SJCRH30 (cell line): Measurements from ENCODE around the gene CDK14. TPM values are rescaled to one million over a fixed set of nuclear protein-coding genes. Genes with fewer than 3 reads are reported as not detected.

ENCODE experiments used
- DNase-seq, 2 experiments: peaks; one replicate each; pipeline ENCODE4 v3.0.0-alpha.2; 2015 to 2020
- H3K27ac ChIP-seq: fragments of 250-450 bp; sonication (Bioruptor Pico); 2 replicates; pipeline ENCODE4 v1.5.1; 2020; ENCODE audit warnings: mild to moderate bottlenecking, moderate library complexity
- H3K27me3 ChIP-seq: fragments of 250-450 bp; sonication (Bioruptor Pico); 2 replicates; pipeline ENCODE4 v1.5.1; 2020; ENCODE audit warnings: mild to moderate bottlenecking, moderate library complexity
- H3K36me3 ChIP-seq: fragments of 250-450 bp; sonication (Bioruptor Pico); 2 replicates; pipeline ENCODE4 v1.5.1; 2020; ENCODE audit warnings: mild to moderate bottlenecking, moderate library complexity
- H3K4me1 ChIP-seq: fragments of 250-450 bp; sonication (Bioruptor Pico); 2 replicates; pipeline ENCODE4 v1.5.1; 2020; ENCODE audit warnings: mild to moderate bottlenecking, moderate library complexity
- H3K4me3 ChIP-seq: fragments of 250-450 bp; sonication (Bioruptor Pico); 2 replicates; pipeline ENCODE4 v1.5.1; 2020; ENCODE audit warnings: mild to moderate bottlenecking, moderate library complexity
- H3K9me3 ChIP-seq: fragments of 250-450 bp; sonication (Bioruptor Pico); replicated peaks from 2 replicates; pipeline ENCODE4 v1.5.1; 2020; ENCODE audit warnings: mild to moderate bottlenecking, moderate library complexity
- total RNA-seq: library from RNA; depleted of rRNA; stranded (reverse); fragments of >200 nt; shearing (Covaris generic); gene quantifications from 2 replicates; pipeline ENCODE4 v1.2.3, GENCODE V29; 2014

CDK14 gene
- total RNA-seq, 1 experiment from 2014 or later, result 78.2 TPM

GRCh38 chr7:91005841-91006240 is 409.7 kb downstream of the CDK14 start:
- H3K27ac ChIP-seq, result no peak overlapping the region

GRCh38 chr7:91007371-91007770 is 411.2 kb downstream of the CDK14 start:
- no peaks in the 10 kb centered on the region; the same call in 1 of the 2 replicates for H3K9me3 ChIP-seq
- peak in 1 of 2 experiments; percentile 51 for DNase-seq
- peak overlapping the region; percentile 23 for H3K27ac ChIP-seq
- H3K4me1 ChIP-seq, result peaks cover 13% of the 10 kb centered on the region
- H3K36me3 ChIP-seq, result peaks cover 15% of the 10 kb centered on the region
- H3K4me3 ChIP-seq, result no peak overlapping the region
- no peaks in the 10 kb centered on the region for H3K27me3 ChIP-seq

More at GRCh38 chr7:91005841-91006240, 409.7 kb downstream of the CDK14 start:
- H3K4me3 ChIP-seq, result no peak overlapping the region
- H3K4me1 ChIP-seq, result peaks cover 23% of the 10 kb centered on the region
- peaks cover 11% of the 10 kb centered on the region for H3K36me3 ChIP-seq
- no peaks in the 10 kb centered on the region; the same call in 1 of the 2 replicates for H3K9me3 ChIP-seq
- no peak for DNase-seq
- no peaks in the 10 kb centered on the region for H3K27me3 ChIP-seq

GRCh38 chr7:91013078-91013477 is 417.0 kb downstream of the CDK14 start:
- Histone ChIP-seq H3K4me1 (no peaks in the 10 kb centered on the region), H3K27ac (no peak overlapping the region), H3K4me3 (no peak overlapping the region), H3K36me3 (peaks cover 10% of the 10 kb centered on the region), H3K27me3 (no peaks in the 10 kb centered on the region), H3K9me3 (peaks cover 4% of the 10 kb centered on the region; the same call in 1 of the 2 replicates)
- DNase-seq, result no peak

GRCh38 chr7:91019686-91020385 is 423.7 kb downstream of the CDK14 start:
- Histone ChIP-seq H3K27ac (peak overlapping the region; percentile 97), H3K36me3 (peaks cover 3% of the 10 kb centered on the region; the same call in 1 of the 2 replicates), H3K9me3 (no peaks in the 10 kb centered on the region), H3K27me3 (no peaks in the 10 kb centered on the region), H3K4me3 (no peak overlapping the region), H3K4me1 (peaks cover 40% of the 10 kb centered on the region)
- peak; percentile 52 to 75 for DNase-seq

GRCh38 chr7:91020636-91021385 is 424.7 kb downstream of the CDK14 start:
- H3K9me3 ChIP-seq, result no peaks in the 10 kb centered on the region
- peak overlapping the region; percentile 25 for H3K4me3 ChIP-seq
- H3K27ac ChIP-seq, result peak overlapping the region; percentile 97

GRCh38 chr7:91021956-91022355 is 425.8 kb downstream of the CDK14 start:
- DNase-seq, result no peak
- Histone ChIP-seq H3K27me3 (no peaks in the 10 kb centered on the region), H3K27ac (peak overlapping the region; percentile 97)

More at GRCh38 chr7:91020636-91021385, 424.7 kb downstream of the CDK14 start:
- DNase-seq, result peak; percentile 83 to 93
- H3K36me3 ChIP-seq, result no peaks in the 10 kb centered on the region
- H3K4me1 ChIP-seq, result peaks cover 40% of the 10 kb centered on the region
- H3K27me3 ChIP-seq, result no peaks in the 10 kb centered on the region

GRCh38 chr7:91025906-91026390 is 429.8 kb downstream of the CDK14 start:
- Histone ChIP-seq H3K27me3 (no peaks in the 10 kb centered on the region), H3K4me3 (no peak overlapping the region), H3K27ac (no peak overlapping the region), H3K4me1 (peaks cover 18% of the 10 kb centered on the region), H3K36me3 (no peaks in the 10 kb centered on the region; the same call in 1 of the 2 replicates), H3K9me3 (no peaks in the 10 kb centered on the region; the same call in 1 of the 2 replicates)
- DNase-seq, result no peak

More at GRCh38 chr7:91021956-91022355, 425.8 kb downstream of the CDK14 start:
- no peak overlapping the region for H3K4me3 ChIP-seq
- peaks cover 40% of the 10 kb centered on the region for H3K4me1 ChIP-seq
- no peaks in the 10 kb centered on the region for H3K36me3 ChIP-seq
- H3K9me3 ChIP-seq, result no peaks in the 10 kb centered on the region

- Histone ChIP-seq H3K9me3 (no peaks in the 10 kb centered on the region; the same call in 1 of the 2 replicates), H3K27ac (no peak overlapping the region), H3K4me3 (no peak overlapping the region), H3K36me3 (peaks cover 4% of the 10 kb centered on the region), H3K4me1 (peaks cover 6% of the 10 kb centered on the region), H3K27me3 (no peaks in the 10 kb centered on the region)
- no peak for DNase-seq
Observed at GRCh38 chr7:91029688-91030087, 433.6 kb downstream of the CDK14 start.

GRCh38 chr7:91030680-91031380 is 434.7 kb downstream of the CDK14 start:
- H3K27me3 ChIP-seq, result no peaks in the 10 kb centered on the region
- no peak for DNase-seq
- H3K9me3 ChIP-seq, result no peaks in the 10 kb centered on the region; the same call in 1 of the 2 replicates
- no peak overlapping the region for H3K27ac ChIP-seq
- H3K36me3 ChIP-seq, result peaks cover 4% of the 10 kb centered on the region
- no peak overlapping the region for H3K4me3 ChIP-seq
- H3K4me1 ChIP-seq, result peaks cover 12% of the 10 kb centered on the region

GRCh38 chr7:91031757-91032156 is 435.6 kb downstream of the CDK14 start:
- no peak for DNase-seq
- Histone ChIP-seq H3K27ac (no peak overlapping the region), H3K4me1 (peaks cover 20% of the 10 kb centered on the region), H3K4me3 (no peak overlapping the region), H3K9me3 (no peaks in the 10 kb centered on the region; the same call in 1 of the 2 replicates), H3K36me3 (peaks cover 4% of the 10 kb centered on the region), H3K27me3 (no peaks in the 10 kb centered on the region)

- Histone ChIP-seq H3K4me1 (peaks cover 25% of the 10 kb centered on the region), H3K9me3 (no peaks in the 10 kb centered on the region; the same call in 1 of the 2 replicates), H3K27ac (no peak overlapping the region), H3K4me3 (no peak overlapping the region), H3K27me3 (no peaks in the 10 kb centered on the region), H3K36me3 (peaks cover 7% of the 10 kb centered on the region)
- DNase-seq, result no peak
Observed at GRCh38 chr7:91033574-91033973, 437.5 kb downstream of the CDK14 start.

GRCh38 chr7:91034459-91035368 is 438.6 kb downstream of the CDK14 start:
- DNase-seq, result peak; percentile 76 to 89
- Histone ChIP-seq H3K4me3 (no peak overlapping the region), H3K36me3 (peaks cover 8% of the 10 kb centered on the region), H3K27me3 (no peaks in the 10 kb centered on the region), H3K27ac (no peak overlapping the region), H3K9me3 (no peaks in the 10 kb centered on the region), H3K4me1 (peaks cover 25% of the 10 kb centered on the region)

- H3K4me1 ChIP-seq, result peaks cover 25% of the 10 kb centered on the region
- no peak overlapping the region for H3K27ac ChIP-seq
- no peaks in the 10 kb centered on the region for H3K27me3 ChIP-seq
- H3K9me3 ChIP-seq, result no peaks in the 10 kb centered on the region
- H3K4me3 ChIP-seq, result no peak overlapping the region
- no peak for DNase-seq
- peaks cover 3% of the 10 kb centered on the region; the same call in 1 of the 2 replicates for H3K36me3 ChIP-seq
Observed at GRCh38 chr7:91039033-91039432, 442.9 kb downstream of the CDK14 start.
